OCI-LY1 (cell line): ENCODE measurements around the gene NWD2.

Experiments used
- H2AFZ ChIP-seq: fragments of 200-600 bp; sonication (generic), shearing (Covaris generic); 2 replicates; pipeline ENCODE4 v1.6.0; 2014; ENCODE audit warnings: antibody characterized with exemption, mild to moderate bottlenecking, low read length
- H3F3A ChIP-seq: fragments of 200-600 bp; sonication (generic), shearing (Covaris generic); 2 replicates; pipeline ENCODE4 v1.6.0; 2014; ENCODE audit warnings: mild to moderate bottlenecking, antibody characterized with exemption, low read length, moderate library complexity; ENCODE audit not compliant: insufficient read depth
- H3K27ac ChIP-seq: fragments of 200-600 bp; sonication (generic); 2 replicates; pipeline ENCODE4 v1.5.1; 2014; ENCODE audit warnings: low read length, mixed run types, mild to moderate bottlenecking, low read depth; ENCODE audit not compliant: poor library complexity, severe bottlenecking
- H3K27me3 ChIP-seq: fragments of 200-600 bp; sonication (generic); 2 replicates; pipeline ENCODE4 v1.6.0; 2014; ENCODE audit warnings: antibody characterized with exemption, mild to moderate bottlenecking, low read length, moderate library complexity; ENCODE audit not compliant: insufficient read depth
- H3K36me3 ChIP-seq: fragments of 200-600 bp; sonication (generic); 2 replicates; pipeline ENCODE4 v1.6.1; 2014; ENCODE audit warnings: mild to moderate bottlenecking, antibody characterized with exemption, low read length, moderate library complexity, mixed read lengths; ENCODE audit not compliant: insufficient read depth
- H3K4me1 ChIP-seq: fragments of 200-600 bp; sonication (generic); 2 replicates; pipeline ENCODE4 v1.5.1; 2014; ENCODE audit warnings: mild to moderate bottlenecking, low read length, moderate library complexity; ENCODE audit not compliant: insufficient read depth, severe bottlenecking
- H3K4me2 ChIP-seq: fragments of 200-600 bp; sonication (generic), shearing (Covaris generic); 2 replicates; pipeline ENCODE4 v1.6.1; 2014; ENCODE audit warnings: low read length
- H3K4me3 ChIP-seq: fragments of 200-600 bp; sonication (generic); 2 replicates; pipeline ENCODE4 v1.5.1; 2014; ENCODE audit warnings: low read length, low read depth, mild to moderate bottlenecking, mixed read lengths; ENCODE audit not compliant: poor library complexity, severe bottlenecking
- H3K79me2 ChIP-seq: fragments of 200-600 bp; shearing (Covaris generic); 2 replicates; pipeline ENCODE4 v1.6.1; 2016; ENCODE audit warnings: mixed run types, low read length, mixed read lengths; ENCODE audit not compliant: insufficient read depth
- H3K9ac ChIP-seq: fragments of 200-600 bp; sonication (generic), shearing (Covaris generic); 2 replicates; pipeline ENCODE4 v1.6.1; 2014; ENCODE audit warnings: mild to moderate bottlenecking, low read length, mixed read lengths
- H3K9me2 ChIP-seq: fragments of 200-600 bp; sonication (generic), shearing (Covaris generic); 2 replicates; pipeline ENCODE4 v1.6.1; 2014; ENCODE audit warnings: low read depth, mild to moderate bottlenecking, low read length, mixed read lengths
- H3K9me3 ChIP-seq: fragments of 200-600 bp; shearing (Covaris generic); 2 replicates; pipeline ENCODE4 v1.6.1; 2014; ENCODE audit warnings: low read length, mixed read lengths
- H4K20me1 ChIP-seq: fragments of 200-600 bp; sonication (generic), shearing (Covaris generic); 2 replicates; pipeline ENCODE4 v1.6.0; 2016; ENCODE audit warnings: mild to moderate bottlenecking, low read length; ENCODE audit not compliant: insufficient read depth
- CTCF ChIP-seq: fragments of 200-600 bp; sonication (generic), shearing (Covaris generic); IDR thresholded peaks from 2 replicates; pipeline ENCODE4 v1.5.1; 2017; ENCODE audit warnings: mild to moderate bottlenecking, antibody characterized with exemption, low read length, moderate library complexity, mixed read lengths
- EZH2 ChIP-seq: fragments of 200-600 bp; sonication (generic), shearing (Covaris generic); IDR thresholded peaks from 2 replicates; pipeline ENCODE4 v1.8.0; 2017; ENCODE audit warnings: borderline replicate concordance, mixed run types, mild to moderate bottlenecking, antibody characterized with exemption, low read length, moderate library complexity, mixed read lengths

Gene NWD2

GRCh38 chr4:37441231-37442061 is 196.9 kb downstream of the NWD2 start:
- TF ChIP-seq CTCF: no peak
- H3K27me3 ChIP-seq: no peaks in the 10 kb centered on the region
- H3F3A ChIP-seq: no peaks in the 10 kb centered on the region
- no peak overlapping the region for H2AFZ ChIP-seq
- no peaks in the 10 kb centered on the region for H3K4me1 ChIP-seq
- H3K79me2 ChIP-seq: no peaks in the 10 kb centered on the region
- H3K4me2 ChIP-seq: no peak overlapping the region
- H3K36me3 ChIP-seq: no peaks in the 10 kb centered on the region
- H3K9ac ChIP-seq: no peak overlapping the region
- H3K27ac ChIP-seq: no peak overlapping the region
- H3K9me2 ChIP-seq: no peaks in the 10 kb centered on the region
- no peaks in the 10 kb centered on the region for H4K20me1 ChIP-seq
- no peaks in the 10 kb centered on the region for H3K9me3 ChIP-seq
- H3K4me3 ChIP-seq: no peak overlapping the region

- Histone ChIP-seq H3K9ac (no peak overlapping the region), H3K27ac (no peak overlapping the region), H4K20me1 (no peaks in the 10 kb centered on the region)
These were observed 197.4 kb downstream of the NWD2 start for GRCh38 chr4:37442062-37442323.

GRCh38 chr4:37443137-37443536 is 198.6 kb downstream of the NWD2 start:
- Histone ChIP-seq H3K9me3 (no peaks in the 10 kb centered on the region), H3K27ac (no peak overlapping the region), H3K4me2 (no peak overlapping the region), H3K4me3 (no peak overlapping the region), H3K9ac (no peak overlapping the region), H3K79me2 (no peaks in the 10 kb centered on the region), H3K27me3 (no peaks in the 10 kb centered on the region), H3K9me2 (no peaks in the 10 kb centered on the region), H2AFZ (no peak overlapping the region), H4K20me1 (no peaks in the 10 kb centered on the region), H3K4me1 (no peaks in the 10 kb centered on the region), H3K36me3 (no peaks in the 10 kb centered on the region), H3F3A (no peaks in the 10 kb centered on the region)
- no peak for TF ChIP-seq EZH2
- no peak for TF ChIP-seq CTCF

More at GRCh38 chr4:37442062-37442323, 197.4 kb downstream of the NWD2 start:
- Histone ChIP-seq H3K4me3 (no peak overlapping the region), H3K4me1 (no peaks in the 10 kb centered on the region), H2AFZ (no peak overlapping the region), H3F3A (no peaks in the 10 kb centered on the region), H3K27me3 (no peaks in the 10 kb centered on the region), H3K79me2 (no peaks in the 10 kb centered on the region), H3K9me3 (no peaks in the 10 kb centered on the region), H3K4me2 (no peak overlapping the region), H3K36me3 (no peaks in the 10 kb centered on the region), H3K9me2 (no peaks in the 10 kb centered on the region)
- no peak for TF ChIP-seq EZH2
- no peak for TF ChIP-seq CTCF
